Measurements from ENCODE around the gene KLK12. TPM values are rescaled to one million over a fixed set of nuclear protein-coding genes. Genes with fewer than 3 reads are reported as not detected.

Gene KLK12, protein sequence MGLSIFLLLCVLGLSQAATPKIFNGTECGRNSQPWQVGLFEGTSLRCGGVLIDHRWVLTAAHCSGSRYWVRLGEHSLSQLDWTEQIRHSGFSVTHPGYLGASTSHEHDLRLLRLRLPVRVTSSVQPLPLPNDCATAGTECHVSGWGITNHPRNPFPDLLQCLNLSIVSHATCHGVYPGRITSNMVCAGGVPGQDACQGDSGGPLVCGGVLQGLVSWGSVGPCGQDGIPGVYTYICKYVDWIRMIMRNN
- total RNA-seq (0.80 TPM in 1 of 2 replicates, not detected in the other), polyA plus RNA-seq (2.3 TPM in 1 of 2 replicates, not detected in the other)

DNA sequence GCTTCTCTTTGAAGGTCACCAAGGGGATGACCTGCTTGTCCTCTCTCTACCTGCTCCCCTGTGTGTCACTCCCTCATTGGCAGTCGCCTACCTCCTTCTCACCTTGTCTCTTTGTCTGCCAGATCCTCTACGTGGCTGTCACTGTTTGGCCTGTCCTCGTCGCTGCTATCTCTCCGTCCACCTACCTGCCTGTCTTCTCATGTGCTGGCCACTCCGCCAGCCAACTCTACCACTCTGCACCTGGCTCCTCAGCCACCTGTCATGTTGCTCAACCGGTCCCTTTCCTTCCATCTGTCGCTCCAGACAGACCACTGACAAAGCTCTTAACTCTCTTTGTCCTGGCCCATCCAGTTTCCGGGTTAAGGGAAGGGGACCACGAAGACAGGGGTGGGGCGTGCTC lies at the start of gene KLK12:
TSS of gene KLK12 (minus strand) at position 299 of the 400 bp plus-strand sequence. CDS start 381 bp downstream, outside the sequence.
- TF ChIP-seq, protein P1, sequence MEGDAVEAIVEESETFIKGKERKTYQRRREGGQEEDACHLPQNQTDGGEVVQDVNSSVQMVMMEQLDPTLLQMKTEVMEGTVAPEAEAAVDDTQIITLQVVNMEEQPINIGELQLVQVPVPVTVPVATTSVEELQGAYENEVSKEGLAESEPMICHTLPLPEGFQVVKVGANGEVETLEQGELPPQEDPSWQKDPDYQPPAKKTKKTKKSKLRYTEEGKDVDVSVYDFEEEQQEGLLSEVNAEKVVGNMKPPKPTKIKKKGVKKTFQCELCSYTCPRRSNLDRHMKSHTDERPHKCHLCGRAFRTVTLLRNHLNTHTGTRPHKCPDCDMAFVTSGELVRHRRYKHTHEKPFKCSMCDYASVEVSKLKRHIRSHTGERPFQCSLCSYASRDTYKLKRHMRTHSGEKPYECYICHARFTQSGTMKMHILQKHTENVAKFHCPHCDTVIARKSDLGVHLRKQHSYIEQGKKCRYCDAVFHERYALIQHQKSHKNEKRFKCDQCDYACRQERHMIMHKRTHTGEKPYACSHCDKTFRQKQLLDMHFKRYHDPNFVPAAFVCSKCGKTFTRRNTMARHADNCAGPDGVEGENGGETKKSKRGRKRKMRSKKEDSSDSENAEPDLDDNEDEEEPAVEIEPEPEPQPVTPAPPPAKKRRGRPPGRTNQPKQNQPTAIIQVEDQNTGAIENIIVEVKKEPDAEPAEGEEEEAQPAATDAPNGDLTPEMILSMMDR (IDR thresholded peaks at IDR 0.05; ENCODE audit: poor library complexity) = no peak
- TF ChIP-seq EZH2phosphoT487 (IDR thresholded peaks at IDR 0.05; ENCODE audit: low read depth, severe bottlenecking, unreplicated experiment) = no peak
- no peak for TF ChIP-seq EZH2 (IDR thresholded peaks at IDR 0.05; ENCODE audit: borderline replicate concordance)
- H3K4me1 ChIP-seq (ENCODE audit: insufficient read depth) = no peaks in the 10 kb centered on the region
- H3K27me3 ChIP-seq = no peaks in the 10 kb centered on the region
- no peaks in the 10 kb centered on the region for H3K79me2 ChIP-seq
- H3K4me3 ChIP-seq = no peak within 1 kb of the TSS
- H3K36me3 ChIP-seq (replicated peaks; ENCODE audit: insufficient read depth, low read depth) = no peaks in the 10 kb centered on the region
- DNase-seq (ENCODE audit: low spot score) = no peak
- no peak within 1 kb of the TSS for H2AFZ ChIP-seq
- H3K4me2 ChIP-seq = no peak within 1 kb of the TSS
- WGBS (ENCODE audit: low lambda C conversion rate, missing lambda C conversion rate) = 53% methylated on average over 11 of the region's 11 CpGs
- no peaks in the 10 kb centered on the region for H3K9me2 ChIP-seq (replicated peaks; ENCODE audit: insufficient read depth)
- no peaks in the 10 kb centered on the region for H3K9me3 ChIP-seq (ENCODE audit: low read depth)
- no peaks in the 10 kb centered on the region for H4K20me1 ChIP-seq (ENCODE audit: insufficient read depth, poor library complexity, severe bottlenecking)
- no peak within 1 kb of the TSS for H3K27ac ChIP-seq

DNA sequence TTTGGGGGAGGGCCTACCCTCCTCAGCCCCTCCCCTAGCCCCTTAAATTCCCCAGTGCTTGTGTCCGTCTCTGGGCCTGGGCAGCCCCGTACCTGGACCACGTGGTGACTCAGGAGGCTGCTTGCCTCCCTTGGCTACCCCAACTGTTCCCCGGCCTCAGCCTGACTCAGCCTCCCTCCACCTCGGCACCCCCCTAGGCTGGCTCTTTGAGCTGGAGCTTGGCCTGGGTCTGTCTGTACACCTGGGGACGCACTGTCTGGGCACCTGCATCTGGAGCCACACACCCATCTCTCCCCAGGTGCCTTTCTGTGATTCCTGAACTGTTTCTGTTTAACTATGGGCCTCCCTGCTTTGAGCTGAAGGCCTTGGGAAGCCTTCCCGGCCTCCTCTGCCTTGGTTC lies 49.7 kb upstream of the KLK12 start:
- no peak for DNase-seq (ENCODE audit: low spot score)
- Histone ChIP-seq H3K4me3 (no peak overlapping the region), H3K27me3 (no peaks in the 10 kb centered on the region), H3K36me3 (replicated peaks; ENCODE audit: insufficient read depth, low read depth) (no peaks in the 10 kb centered on the region), H3K4me2 (no peak overlapping the region), H3K27ac (no peak overlapping the region), H3K4me1 (ENCODE audit: insufficient read depth) (no peaks in the 10 kb centered on the region), H3K79me2 (no peaks in the 10 kb centered on the region), H3K9me3 (ENCODE audit: low read depth) (no peaks in the 10 kb centered on the region), H4K20me1 (ENCODE audit: insufficient read depth, poor library complexity, severe bottlenecking) (no peaks in the 10 kb centered on the region), H3K9me2 (replicated peaks; ENCODE audit: insufficient read depth) (no peaks in the 10 kb centered on the region), H2AFZ (no peak overlapping the region)
- TF ChIP-seq EZH2 (IDR thresholded peaks at IDR 0.05; ENCODE audit: borderline replicate concordance) (no peak), EZH2phosphoT487 (IDR thresholded peaks at IDR 0.05; ENCODE audit: low read depth, severe bottlenecking, unreplicated experiment) (no peak)
- TF ChIP-seq, protein P1 (IDR thresholded peaks at IDR 0.05; ENCODE audit: poor library complexity) = no peak
- WGBS (ENCODE audit: low lambda C conversion rate, missing lambda C conversion rate) = 74% methylated on average over 4 of the region's 7 CpGs

DNA sequence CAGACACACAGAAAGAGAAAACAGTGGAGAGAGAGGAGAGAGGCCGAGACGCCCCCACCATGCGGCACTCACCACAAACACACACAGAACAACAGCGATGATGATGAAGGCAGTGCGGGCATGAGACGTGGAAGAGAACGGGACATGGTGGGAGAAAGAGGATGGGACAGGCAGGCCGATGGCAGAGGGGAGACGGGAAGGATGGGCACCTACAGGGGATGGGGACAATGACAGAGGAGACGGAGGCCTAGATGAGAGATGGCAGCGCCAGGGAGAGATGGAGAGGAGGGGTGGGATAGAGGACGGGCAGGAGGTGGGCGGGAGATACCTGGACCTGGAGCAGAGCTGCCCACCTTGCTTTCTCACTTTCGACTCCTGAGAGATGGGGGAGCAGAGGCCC lies 49.0 kb upstream of the KLK12 start:
- Histone ChIP-seq H3K9me2 (replicated peaks; ENCODE audit: insufficient read depth) (no peaks in the 10 kb centered on the region), H3K27ac (no peak overlapping the region), H3K27me3 (no peaks in the 10 kb centered on the region), H3K4me2 (no peak overlapping the region), H4K20me1 (ENCODE audit: insufficient read depth, poor library complexity, severe bottlenecking) (no peaks in the 10 kb centered on the region), H3K9me3 (ENCODE audit: low read depth) (no peaks in the 10 kb centered on the region), H3K4me3 (no peak overlapping the region), H2AFZ (no peak overlapping the region), H3K36me3 (replicated peaks; ENCODE audit: insufficient read depth, low read depth) (no peaks in the 10 kb centered on the region), H3K79me2 (no peaks in the 10 kb centered on the region), H3K4me1 (ENCODE audit: insufficient read depth) (no peaks in the 10 kb centered on the region)
- DNase-seq (ENCODE audit: low spot score) = no peak
- TF ChIP-seq EZH2 (IDR thresholded peaks at IDR 0.05; ENCODE audit: borderline replicate concordance) (no peak), EZH2phosphoT487 (IDR thresholded peaks at IDR 0.05; ENCODE audit: low read depth, severe bottlenecking, unreplicated experiment) (no peak)
- TF ChIP-seq, protein P1 (IDR thresholded peaks at IDR 0.05; ENCODE audit: poor library complexity) = no peak
- WGBS (ENCODE audit: low lambda C conversion rate, missing lambda C conversion rate) = 89% methylated on average over 13 of the region's 14 CpGs

Measured in hepatocyte (in vitro differentiated cells).